ENCODE measurements around the gene ANGPTL8.
A peak's percentile ranks its signal among the peaks of the same experiment; 100 is the strongest.

ANGPTL8 gene

DNA sequence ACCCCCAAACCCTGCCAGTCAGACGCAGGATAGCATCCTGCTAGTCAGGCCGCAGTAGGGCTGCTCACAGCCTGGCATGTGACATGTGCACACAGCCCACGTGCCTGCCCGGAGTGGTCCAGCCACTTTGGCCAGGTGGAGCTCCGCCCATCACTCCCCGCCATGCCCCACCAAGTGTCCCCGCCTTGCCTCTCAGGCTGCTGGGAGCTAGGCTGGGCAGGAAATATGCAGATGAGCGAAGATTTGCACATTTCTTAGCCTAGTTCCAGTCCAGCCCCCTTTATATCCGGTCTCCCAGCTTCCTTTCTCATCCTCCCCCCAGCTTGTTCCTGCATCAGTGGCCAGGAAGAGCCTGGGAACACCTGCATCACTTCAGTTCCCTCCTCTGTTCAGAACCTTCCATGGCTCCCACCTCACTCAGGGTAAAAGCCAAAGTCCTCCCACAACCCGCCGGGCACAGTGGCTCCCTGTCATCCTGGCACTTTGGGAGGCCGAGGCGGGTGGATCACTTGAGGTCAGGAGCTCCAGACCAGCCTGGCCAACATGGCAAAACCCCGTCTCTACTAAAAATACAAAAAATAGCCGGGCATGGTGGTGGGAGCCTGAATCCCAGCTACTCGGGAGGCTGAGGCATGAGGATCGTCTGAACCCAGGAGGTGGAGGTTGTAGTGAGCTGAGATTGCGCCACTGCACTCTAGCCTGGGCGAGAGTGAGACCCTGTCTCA lies 25.2 kb downstream of the ANGPTL8 start:
- DNase-seq: no peak

DNA sequence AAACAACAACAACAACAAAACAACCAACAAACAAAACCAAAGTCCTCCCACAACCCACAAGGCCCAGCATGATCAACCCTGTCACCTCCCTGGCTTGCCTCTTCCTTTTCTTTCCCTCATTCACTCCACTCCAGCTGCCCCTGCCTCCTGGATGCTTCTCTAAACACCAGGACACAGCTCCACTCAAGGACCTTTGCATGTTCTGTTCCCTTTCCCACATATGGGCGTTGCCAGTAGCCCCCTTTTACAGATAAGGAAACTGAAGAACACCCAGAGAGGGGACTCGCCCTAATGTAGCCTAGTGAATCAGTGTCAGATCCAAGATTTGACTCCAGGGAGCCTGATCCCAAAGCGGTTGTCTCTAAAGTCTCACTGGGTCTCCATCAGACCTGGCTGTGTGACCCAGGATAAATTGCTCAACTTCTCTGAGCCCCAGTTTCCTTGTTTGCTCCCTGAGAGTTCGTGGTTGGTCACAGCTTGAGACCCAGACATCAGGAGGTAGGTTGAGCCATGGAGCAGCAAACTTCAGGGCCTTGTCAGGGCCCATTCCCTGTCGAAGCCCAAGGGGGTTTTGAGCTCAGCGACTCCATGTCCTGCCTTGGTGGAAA lies 25.9 kb downstream of the ANGPTL8 start:
- DNase-seq: no peak

GRCh38 chr19:11265785-11266236 lies 26.4 kb downstream of the ANGPTL8 start:
- peak; percentile 21 for DNase-seq

DNA sequence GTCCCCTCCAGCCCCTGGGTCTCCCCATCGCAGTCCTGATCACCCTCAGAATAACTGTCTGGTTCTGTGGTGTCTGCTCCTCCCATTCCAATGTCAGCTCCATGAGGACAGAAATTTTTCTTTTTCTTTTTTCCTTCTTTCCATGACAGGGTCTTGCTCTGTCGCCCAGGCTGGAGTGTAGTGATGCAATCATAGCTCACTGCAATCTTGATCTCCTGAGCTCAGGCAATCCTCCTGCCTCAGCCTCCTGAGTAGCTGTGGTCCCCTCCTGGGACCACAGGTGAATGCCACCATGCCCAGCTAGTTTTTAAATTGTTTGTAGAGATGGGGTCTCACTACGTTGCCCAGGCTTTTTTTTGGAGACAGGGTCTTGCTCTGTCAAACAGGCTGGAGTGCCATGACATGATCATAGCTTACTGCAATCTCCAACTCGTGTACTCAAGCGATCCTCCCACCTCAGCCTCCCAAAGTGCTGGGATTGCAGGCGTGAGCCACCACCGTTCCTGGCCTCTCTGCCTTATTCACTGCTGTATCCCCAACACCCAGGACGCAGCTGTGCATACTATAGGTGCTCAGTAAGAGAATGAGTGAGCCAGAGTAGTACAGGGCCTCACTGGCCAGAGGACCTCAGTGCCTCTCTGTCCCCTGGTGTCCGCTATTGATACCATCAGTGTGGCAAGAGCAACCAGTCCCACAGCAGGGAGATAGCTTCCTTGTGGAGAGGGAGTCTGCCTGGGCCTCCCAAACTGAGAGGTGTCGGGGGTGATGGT lies 28.1 kb downstream of the ANGPTL8 start:
- no peak for DNase-seq

DNA sequence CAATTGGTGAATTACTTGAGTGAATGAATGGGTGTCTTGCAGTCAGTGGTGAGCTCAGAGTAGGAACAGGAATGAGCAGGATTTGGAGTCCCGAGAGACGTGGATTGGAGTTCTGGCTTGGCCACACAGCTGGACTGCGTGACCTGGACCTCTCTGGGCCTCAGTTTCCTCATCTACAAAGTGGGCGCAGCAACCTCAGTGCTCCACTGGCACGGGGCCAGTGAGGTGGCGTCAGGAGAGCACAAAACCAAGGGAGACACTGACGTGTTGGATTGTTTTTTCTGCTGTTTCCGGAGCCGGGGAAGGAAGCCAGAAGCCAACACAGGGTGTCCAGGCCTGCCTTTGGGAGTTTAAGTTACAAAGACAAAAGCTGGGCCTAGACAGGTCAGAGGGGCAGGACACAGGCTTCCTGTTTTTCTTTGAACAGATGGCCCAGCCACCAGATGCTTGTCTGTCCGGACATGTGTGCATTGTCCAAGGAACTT lies 29.4 kb downstream of the ANGPTL8 start:
- no peak for DNase-seq

- DNase-seq: no peak
These were observed 30.0 kb downstream of the ANGPTL8 start for GRCh38 chr19:11269408-11269807.

GRCh38 chr19:11273296-11273695 lies 33.9 kb downstream of the ANGPTL8 start:
- DNase-seq: no peak

DNA sequence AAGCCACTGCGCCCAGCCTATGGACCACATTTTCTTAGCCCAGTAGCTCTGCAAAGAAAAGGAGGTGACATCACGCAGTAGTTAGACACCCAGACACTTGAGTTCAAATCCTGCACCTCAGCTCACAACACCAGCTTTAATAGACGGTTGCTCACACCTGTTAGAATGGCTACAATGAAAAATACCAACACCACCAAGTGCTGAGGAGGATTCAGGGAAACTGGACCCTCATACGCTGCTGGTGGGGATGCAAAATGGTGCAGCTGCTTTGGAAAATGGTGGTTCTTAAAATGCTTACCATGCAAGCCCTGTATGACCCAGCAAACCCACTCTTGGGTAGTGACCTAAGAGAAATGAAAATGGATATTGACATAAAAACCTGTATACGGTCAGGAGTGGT lies 34.6 kb downstream of the ANGPTL8 start:
- DNase-seq: no peak

- DNase-seq: no peak
These were observed 35.2 kb downstream of the ANGPTL8 start for GRCh38 chr19:11274533-11275086.

DNA sequence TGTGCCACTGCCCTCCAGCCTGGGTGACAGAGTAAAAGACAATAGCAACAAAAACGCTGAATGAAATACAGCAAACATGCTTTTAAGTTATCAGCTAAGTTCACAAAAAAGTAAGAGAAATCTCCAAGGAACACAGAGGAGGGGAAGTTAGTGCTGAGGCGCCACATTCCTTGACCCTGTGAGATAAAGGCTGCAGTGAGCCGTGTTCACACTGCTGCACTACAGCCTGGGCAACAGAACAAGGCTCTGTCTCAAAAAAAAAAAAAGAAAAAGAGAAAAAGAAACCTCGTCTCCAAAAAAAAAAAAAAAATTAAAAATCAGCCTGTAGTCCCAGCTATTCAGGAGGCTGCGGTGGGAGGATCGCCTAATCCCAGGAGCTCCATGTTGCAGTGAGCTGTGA lies 39.3 kb downstream of the ANGPTL8 start:
- no peak for DNase-seq

GRCh38 chr19:11279505-11280236 lies 40.3 kb downstream of the ANGPTL8 start:
- DNase-seq: no peak

DNA sequence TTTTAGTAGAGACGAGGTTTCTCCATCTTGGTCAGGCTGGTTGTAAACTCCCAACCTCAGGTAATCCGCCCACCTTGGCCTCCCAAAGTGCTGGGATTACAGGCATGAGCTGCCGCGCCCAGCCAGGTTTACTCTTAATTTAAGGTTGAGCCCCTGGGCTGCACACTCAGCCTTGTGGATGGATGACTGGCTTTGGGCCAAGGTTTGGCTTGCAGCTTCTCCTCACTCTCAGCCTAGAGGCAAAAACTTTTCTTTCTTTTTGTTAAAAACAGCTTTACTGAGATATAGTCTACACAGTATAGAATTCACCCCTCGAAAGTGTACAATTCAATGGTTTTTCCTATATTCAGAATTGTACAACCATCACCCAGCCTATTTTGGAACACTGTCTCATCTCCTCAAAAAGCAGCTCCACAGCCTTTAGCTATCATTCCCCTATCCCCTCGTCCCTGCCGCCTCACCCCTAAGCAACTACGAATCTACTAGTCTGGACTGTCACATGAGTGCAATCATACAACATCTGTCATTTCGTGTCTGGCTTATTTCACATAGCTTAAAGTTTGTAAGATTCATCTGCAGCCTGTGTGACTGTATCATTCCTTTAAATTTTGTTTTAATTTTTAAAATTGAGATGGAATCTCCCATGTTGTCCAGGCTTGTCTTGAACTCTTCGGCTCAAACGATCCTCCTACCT lies 42.1 kb downstream of the ANGPTL8 start:
- DNase-seq: no peak

DNA sequence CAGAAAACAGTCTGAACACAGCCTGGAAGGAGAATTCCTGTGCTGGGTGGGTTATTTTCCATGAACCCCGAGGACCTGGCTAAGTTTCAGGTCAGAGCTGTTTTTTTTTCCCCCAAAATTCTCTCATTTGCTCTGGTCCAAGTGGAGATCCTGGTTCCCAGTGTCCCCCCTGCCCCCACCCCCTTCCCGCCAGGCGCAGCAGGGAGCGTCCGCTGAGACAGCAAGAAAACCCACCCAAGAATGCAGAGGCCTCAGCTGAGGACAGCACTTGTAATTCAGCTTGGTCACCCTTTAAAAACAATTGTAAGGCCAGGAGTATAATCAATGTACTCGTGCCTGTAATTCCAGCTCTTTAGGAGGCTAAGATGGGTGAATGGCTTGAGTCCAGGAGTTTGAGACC lies 45.1 kb downstream of the ANGPTL8 start:
- no peak for DNase-seq

GRCh38 chr19:11286312-11286974 lies 47.0 kb downstream of the ANGPTL8 start:
- no peak for DNase-seq

- no peak for DNase-seq
These were observed 48.9 kb downstream of the ANGPTL8 start for GRCh38 chr19:11288349-11288748.

DNA sequence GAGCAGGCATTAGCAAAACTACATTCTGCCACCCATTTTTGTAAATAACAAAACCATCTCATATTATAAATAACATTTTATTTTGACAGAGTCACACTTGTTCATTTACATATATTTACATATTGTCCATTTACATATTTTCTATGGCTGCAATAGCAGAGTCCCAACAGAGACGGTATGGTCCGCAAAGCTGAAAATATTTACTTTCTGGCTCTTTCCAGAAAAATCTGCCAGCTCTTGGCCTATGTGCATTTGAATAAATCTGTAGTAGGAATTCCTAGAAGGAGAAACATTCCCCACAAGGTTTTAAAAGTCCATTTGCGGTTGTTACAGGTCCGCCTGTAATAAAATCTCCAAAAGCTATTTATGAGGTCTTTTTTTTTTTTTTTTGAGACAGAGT lies 50.8 kb downstream of the ANGPTL8 start:
- no peak for DNase-seq

DNA sequence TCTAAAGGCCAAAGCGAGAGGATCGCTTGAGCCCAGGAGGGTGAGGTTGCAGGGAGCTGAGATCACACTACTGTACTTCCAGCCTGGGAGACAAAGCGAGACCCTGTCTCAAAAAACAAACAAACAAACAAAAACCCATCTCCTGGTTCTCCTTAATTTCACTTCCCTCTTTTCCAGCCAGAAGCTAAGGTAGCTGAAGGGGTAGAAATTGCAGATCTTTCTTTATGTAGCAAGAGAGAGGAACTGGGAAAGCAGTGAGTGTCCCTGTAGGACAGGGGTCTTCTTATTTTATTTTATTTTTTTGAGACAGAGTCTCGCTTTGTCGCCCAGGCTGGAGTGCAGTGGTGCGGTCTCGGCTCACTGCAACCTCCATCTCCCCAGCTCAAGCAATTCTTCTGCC lies 52.0 kb downstream of the ANGPTL8 start:
- no peak for DNase-seq

All from COR-L47 (cell line).